ENCODE measurements around the gene FKBP1C.
"Not testable (repeated sequence)": the region's sequence is repeated elsewhere in the genome, so short reads cannot be mapped to it uniquely, and the experiment has no call there.

FKBP1C gene

DNA sequence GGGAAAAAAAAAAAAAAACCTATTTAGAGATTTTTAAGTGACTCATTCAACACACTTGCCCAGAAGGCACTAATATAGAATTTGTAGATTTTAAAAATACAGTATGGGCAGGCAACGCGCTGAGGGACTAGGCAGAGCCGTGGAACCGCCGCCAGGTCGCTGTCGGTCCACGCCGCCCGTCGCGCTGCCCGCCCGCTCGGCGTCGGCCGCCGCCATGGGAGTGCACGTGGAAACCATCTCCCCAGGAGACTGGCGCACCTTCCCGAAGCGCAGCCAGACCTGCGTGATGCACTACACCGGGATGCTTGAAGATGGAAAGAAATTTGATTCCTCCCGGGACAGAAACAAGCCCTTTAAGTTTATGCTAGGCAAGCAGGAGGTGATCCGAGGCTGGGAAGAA, at the start of gene FKBP1C:
Gene FKBP1C, plus strand, starts transcription at position 127 of the 400 bp plus-strand sequence.
- DNase-seq = not testable (repeated sequence)

DNA sequence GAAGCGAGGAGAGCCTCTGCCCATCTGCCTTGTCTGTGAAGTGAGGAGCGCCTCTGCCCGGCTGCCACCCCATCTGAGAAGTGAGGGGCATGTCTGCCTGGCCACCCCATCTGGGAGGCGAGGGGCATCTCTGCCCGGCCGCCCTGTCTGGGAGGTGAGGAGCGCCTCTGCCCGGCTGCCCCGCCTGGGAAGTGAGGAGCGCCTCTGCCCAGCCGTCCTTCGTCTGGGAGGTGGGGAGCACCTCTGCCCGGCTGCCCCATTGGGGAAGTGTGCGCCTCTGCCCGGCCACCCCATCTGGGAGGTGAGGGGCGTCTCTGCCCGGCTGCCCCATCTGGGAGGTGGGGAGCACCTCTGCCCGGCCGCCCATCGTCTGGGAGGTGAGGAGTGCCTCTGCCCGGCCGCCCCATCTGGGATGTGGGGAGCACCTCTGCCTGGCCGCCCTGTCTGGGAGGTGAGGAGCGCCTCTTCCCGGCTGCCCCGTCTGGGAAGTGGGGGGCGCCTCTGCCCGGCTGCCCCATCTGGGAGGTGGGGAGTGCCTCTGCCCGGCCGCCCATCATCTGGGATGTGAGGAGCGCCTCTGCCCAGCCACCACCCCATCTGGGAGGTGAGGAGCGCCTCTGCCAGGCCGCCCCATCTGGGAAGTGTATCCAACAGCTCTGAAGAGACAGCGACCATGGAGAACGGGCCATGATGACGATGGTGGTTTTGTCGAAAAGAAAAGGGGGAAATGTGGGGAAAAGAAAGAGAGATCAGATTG, 47.0 kb upstream of the FKBP1C start:
- not testable (repeated sequence) for DNase-seq

DNA sequence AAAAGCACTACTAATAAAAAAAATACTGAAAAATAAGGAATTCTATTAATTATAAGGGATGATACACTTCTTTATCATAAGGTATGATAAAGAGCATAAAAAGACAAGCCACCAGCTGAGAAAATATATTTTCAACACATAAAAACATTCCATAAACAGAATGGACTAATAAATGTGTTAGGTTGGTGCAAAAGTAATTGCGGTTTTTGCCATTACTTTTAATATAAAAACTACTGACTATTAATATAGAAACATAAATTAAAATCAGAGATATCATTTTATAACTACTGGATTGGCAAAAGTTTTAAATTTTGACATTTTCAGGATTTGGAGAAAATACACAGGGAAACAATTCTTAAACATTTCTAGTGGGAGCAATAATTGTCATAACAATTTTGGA, 37.1 kb upstream of the FKBP1C start:
- no peak for DNase-seq

DNA sequence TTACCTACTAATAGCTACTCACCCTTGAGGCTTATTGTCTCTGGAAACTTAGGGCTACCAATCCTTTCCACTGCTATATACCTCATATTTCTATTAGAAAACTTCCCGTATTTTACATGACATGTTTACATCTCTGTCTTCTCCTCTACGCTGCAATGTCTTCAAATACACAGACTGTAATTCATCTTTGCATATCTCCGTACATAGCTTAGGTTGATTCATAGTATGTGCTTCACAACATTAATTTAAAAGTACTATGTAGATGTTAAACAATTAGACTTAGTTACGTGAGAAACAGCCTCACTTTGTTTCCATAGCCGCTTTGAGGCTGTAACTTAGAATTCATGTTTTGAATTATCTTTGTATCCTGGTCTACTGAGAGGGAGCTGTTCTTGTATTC, 35.1 kb upstream of the FKBP1C start:
- no peak for DNase-seq

DNA sequence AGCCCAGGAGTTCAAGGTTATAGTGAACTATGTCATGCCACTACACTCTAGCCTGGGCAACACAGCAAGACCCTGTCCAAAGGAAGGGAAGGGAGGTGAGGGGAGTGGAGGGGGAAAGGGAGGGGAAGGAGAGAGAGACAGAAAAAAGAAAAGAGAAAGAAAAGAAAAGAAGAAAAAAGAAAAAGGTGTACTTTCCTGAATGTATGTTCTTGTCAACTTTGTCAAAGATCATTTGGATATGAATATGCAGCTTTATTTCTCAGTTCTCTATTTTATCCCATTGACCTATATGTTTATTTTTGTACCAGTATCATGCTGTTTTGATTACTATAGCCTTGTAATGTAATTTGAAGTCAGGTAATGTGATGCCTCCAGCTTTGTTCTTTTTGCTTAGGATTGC, 30.9 kb upstream of the FKBP1C start:
- no peak for DNase-seq

DNA sequence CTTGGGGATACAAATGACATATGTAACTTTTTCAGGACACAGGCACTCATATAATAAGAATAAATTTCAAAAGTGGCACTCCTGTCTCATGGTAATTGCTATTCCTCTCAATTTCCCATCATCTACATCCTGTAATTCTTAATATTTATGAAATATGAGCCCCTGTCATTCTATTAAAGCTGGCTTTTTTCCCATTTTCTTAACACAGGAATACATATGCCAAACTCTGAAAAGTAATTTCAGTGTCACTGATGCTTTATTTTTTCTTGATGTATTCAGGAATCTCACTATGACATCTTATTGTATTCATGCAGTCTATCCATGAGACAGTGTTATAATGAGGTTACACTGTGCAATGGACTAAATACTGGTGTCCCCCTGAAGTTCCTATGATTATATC, 24.3 kb upstream of the FKBP1C start:
- no peak for DNase-seq

DNA sequence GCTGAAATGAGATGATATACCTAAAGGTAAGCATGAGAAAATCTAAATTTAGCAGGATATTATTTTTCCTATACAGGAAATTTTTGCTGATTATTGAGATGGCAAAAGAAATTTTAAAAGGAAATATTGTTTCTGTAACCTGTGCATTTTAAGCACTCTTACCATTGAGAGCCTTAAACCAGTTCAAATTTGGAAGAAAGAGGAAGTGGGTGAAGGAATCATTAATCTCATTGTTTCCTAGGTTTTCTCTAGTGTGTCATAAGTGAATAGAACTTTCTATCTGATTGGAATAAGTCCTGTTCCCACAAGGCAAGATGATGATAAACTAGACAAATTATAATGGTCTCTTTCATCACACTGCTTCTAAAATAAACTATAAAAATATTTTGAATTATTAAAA, 22.4 kb upstream of the FKBP1C start:
- DNase-seq = no peak

DNA sequence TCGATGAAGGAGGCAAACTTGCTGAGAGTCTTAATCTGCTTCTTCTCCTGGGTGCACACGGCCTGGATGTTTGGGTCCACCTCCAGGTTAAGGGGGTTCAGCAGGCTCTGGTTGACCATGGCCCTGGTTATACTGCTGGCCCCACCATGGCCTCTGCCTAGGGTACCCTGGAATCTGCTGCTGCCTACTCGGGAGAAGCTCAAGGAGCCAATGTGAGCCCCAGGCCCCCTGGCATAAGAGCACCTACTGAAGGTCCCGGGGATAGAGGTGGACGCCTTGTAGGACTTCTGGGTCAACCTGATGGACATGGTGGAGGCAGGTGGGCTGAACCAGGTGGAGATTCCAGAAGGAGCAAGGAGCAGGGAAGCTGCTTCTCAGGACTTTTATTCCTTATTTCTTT, 17.9 kb upstream of the FKBP1C start:
- DNase-seq = no peak

DNA sequence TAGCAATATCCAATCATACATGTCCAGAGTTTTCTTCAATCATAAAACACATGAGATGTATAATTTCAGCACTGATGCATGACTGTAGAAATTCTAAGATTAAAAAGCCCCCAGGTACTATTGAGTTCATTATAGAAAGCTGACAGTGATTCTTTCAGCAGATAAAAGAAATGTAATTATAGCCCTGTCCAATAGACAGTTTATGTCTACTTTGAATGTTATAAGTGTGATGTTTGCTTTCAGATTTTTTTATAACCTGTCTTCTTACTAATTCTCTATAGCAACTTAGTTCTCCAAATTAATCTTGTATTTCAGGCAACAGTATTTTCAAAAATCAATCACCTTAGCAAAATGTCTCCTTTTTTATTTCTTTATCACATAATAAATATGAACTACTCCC, 13.5 kb upstream of the FKBP1C start:
- no peak for DNase-seq

DNA sequence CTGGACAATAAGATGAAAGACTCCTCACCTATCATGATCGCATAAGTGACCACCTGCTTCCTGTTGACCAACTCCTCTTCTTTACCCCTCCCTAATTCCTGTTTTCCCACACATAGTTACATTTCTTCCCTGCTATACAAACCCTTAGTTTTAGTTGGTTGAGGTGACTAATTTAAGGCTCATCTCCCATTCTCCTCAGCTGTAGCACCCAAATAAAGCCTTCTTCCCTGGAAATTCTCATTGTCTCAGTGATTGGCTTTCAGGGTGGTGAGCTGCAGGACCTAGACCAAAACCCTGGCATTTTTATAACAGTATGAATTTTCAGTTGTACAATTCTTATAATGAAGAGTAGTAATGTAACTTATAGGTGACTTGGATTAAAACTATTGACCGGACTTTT, 2.1 kb downstream of the FKBP1C start:
- DNase-seq = no peak

DNA sequence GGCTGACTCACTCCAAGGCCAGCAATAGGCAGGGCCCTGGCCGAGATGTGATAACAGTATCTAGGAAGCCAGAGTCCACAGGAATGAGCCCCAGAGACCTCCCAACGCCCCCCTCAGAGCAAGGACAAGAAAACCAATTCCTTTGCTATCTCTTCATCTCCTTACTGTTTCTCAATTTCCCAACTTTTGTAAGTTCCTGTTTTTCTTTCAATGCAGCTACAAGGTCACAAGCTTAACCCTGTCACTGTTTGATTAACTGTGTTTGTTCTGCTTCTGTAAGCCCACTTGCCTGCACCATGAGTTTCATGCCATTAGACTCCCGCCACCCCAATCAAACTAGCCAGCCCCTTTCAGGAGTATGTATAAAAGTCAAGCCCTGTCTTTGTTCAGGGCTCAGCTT, 3.5 kb downstream of the FKBP1C start:
- no peak for DNase-seq

DNA sequence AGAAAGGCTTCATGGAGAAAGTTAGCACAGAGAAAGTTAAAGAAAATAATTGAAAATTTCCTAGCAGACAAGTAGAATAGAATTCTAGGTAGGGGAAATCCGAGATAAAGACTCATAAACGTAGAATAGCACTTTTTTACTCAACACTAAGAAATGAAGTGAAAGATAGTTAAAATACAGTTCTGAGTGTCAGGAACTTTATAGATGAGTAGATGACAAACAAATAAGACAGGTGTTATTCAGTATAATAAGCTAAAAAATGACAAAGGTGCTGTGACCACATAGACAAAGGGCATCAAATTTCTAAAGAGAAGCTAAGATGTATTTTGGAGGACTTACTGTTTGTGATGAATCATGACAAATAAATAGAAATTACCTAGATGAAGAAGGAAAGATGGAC, 12.9 kb downstream of the FKBP1C start:
- DNase-seq = no peak

DNA sequence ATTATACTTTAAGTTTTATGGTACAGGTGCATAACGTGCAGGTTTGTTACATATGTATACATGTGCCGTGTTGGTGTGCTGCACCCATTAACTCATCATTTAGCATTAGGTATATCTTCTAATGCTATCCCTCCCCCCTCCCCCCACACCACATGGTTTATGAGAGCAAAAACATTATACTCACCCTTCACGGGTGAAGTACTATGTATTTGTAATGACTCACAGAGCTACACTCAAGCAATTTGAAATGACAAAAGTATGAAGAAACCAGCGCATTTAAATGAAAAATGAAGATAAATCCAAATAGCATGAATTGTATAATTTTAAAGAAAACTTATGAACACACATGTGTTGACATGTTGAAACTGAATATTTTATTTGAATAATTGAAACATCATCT, 14.7 kb downstream of the FKBP1C start:
- not testable (repeated sequence) for DNase-seq

DNA sequence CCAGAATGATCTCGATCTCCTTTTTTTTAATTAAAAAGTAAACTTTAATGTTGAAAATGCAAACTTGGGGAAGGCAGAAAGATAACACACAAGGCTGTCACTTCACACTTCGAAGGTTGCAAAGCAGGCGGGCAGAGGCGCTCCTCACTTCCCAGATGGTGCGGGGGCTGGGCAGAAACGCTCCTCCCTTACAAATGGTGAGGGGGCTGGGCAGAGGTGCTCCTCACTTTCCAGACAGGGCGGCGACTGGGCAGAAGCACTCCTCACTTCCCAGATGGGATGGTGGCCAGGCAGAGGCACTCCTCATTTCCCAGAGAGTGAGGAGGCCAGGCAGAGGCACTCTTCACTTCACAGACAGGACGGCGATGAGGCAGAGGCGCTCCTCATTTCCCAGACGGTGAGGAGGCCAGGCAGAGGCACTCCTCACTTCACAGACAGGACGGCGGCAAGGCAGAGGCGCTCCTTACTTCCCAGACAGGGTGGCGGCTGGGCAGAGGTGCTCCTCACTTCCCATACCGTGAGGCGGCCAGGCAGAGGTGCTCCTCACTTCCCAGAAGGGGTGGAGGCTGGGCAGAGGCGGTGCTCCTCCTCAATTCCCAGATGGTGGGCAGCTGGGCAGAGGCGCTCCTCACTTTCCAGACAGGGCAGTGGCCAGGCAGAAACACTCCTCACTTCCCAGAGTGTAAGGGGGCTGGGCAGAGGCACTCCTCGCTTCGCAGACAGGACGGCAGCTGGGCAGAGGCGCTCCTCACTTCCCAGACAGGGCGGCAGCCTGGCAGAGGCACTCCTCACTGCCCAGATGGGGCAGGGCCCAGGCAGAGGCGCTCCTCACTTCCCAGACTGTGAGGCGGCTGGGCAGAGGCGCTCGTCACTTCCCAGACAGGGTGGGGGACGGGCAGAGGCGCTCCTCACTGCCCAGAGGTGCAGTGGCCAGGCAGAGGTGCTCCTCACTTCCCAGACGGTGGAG, 16.9 kb downstream of the FKBP1C start:
- not testable (repeated sequence) for DNase-seq

DNA sequence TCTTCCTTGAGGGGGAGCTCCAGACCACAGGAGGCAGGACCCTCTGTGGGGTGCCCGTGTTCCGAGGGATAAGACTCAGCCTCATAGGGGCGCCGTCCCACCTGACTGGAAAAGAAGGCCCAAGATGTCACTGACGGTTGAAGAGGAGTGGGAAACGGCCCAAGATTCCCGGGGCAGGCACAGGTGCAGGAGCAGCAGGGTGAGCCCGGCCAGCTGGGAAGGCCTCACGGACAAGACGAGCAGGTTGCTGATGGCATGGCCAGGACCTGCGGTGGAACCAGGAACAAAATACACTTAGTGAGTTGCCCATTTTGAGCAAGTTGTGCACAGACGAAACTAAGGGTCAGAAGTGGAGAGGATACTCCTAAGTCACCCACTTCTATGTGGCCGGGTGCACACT, 18.8 kb downstream of the FKBP1C start:
- not testable (repeated sequence) for DNase-seq

DNA sequence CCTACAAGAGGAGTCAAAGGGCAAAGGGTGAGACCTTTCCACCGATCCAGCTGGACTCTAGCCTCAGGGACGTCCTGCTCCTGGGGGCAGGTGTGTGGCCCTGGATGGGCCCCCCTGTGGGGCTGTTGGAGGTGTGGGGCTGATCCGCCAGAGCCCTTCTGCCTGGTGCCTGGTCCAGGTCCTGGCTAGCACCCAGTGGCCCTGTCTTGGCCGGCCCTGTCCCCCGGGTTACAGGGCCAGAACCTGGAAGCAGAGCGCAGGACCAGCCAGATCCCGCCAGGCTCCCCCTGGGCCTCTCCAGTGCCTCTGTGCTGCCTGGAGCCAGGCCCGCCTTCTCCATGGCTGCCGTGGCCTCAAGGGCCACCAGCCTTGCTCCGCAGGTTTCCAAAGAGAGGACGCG, 19.2 kb downstream of the FKBP1C start:
- not testable (repeated sequence) for DNase-seq

DNA sequence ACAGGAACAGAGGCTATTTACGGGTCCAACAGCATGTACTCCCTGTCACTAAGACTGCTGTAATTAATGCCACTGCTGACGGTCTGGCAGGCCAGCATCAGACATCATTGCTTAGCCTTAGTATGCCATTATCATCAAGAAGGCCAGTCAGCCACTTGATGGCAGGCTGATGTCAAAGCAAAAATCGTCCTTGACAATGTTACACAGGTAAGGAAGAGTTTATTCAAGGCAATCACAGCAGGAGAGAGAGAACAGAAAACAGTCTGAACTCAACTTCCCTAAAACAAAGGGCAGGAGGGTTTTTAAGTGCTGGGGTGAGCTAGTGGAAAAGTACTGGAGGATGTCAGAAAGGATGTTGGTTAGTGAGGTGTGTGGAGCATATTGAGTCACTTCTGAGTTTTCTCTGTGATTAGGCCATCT, 25.1 kb downstream of the FKBP1C start:
- DNase-seq = no peak

DNA sequence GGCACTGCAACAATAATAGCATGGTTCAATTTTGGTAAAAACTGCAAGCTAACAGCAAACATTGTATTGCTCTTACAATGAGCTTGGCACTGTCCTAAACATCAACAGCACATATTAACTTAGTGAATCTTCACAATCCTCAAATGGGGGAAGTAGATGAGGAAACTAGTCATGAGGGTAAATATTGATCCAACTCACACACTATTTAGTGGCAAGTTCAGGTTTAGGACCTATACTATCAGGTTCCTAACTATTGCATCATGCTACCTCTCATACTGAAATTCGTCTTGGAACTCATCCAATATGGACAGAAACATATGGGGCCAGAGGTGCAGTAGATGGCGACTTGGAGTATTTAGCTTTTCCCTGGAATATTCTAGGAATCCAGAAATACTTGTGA, 34.2 kb downstream of the FKBP1C start:
- no peak for DNase-seq

DNA sequence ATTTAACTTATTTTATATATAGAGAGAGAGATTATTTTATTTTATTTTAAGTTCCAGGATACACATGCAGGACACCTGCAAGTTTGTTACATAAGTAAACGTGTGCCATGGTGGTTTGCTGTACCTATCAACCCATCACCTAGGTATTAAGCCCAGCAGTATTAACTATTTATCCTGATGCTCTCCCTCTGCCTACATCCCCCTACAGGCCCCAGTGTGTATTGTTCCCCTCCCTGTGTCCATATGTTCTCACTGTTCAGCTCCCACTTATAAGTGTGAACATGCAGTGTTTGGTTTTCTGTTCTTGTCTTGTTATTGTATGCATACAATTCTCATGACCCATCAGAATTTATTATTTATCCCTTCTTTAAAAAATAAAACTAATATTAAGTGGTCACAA, 34.6 kb downstream of the FKBP1C start:
- no peak for DNase-seq

DNA sequence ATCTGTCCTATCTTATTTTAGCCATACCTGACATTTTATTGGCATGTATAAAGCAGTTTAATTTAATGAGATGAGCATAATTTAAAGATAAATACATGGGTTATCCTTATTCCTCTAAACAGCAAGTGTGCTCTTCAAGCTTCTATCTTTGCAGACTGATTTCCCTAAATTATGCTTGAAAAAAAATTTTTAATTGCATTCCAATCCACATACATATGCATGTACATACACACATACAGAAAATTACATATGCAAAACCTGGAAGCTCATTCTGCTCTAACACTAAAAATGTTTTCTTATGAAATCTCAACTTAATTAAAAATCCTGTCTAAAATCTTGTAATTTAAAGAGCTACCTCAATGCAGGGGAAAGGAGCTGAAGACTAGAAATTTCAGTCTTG, 35.3 kb downstream of the FKBP1C start:
- DNase-seq = no peak

DNA sequence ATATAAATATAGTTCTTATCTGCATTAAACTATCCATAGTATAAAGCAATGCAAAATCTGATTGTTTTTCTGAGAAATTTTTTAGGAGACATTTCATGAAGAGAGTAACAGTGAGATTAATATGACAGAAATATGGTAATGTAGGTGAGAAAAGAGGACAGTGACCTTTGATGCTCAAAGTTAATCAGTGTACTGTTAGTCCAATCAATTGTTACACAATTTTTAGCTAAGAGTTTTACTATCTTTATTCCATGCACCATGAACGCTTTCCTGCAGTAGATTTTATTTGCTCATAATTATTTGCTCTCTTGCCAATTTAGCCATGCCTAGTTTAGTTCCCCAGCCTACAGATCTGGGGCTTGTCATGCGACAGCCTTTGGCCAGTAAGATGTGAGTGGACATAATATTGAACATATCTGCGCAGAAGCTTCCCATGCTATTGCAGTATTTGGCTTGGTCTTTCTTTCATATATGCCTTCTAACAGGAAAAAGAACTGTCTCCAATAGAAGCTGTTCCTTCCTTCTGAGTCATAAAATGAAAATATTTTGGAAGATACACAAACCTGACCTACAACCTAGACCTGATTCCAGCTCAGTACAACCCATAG, 38.7 kb downstream of the FKBP1C start:
- no peak for DNase-seq

DNA sequence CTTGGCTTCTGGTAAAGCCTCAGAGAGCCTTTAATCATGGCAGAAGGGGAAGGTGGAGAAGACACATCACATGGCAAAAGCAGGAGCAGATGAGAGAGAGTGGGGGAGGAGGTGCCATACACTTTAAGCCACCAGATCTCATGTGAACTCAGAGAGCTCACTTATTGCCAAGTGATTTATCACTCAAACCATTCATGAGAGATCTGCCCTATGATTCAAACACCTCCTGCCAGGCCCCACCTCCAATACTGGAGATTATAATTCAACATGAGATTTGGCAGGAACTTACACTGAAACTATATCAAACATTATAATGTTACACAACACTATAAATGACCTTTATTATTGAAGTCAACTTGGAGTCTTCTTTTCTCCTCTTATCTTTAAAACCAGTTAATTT, 47.9 kb downstream of the FKBP1C start:
- DNase-seq = no peak

DNA sequence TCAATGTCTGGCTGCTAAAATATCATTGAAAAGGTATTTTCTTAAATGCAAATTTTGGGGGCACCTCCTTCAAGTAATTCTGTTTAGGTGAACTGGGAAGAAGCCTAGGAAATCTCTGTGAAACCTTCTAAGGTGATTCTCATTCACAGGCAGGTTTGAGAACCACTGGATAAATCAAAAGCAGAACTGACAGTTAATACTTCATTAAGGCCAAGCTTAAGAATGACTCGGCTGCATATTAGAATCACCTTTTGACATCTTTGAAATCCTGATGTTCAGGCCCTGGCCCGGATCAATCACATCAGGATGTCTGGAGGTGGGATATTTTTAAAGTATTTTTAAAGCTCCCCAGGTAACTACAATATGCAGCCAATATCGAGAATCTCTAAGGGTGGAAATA, 50.6 kb downstream of the FKBP1C start:
- DNase-seq = no peak

All from NCI-H1694 treated with DMSO at 0.1 percent for 48 hours (cell line).